Liver (tissue), 9 donors: Measurements from ENCODE around the gene RANBP3. TPM values are rescaled to one million over a fixed set of nuclear protein-coding genes. Genes with fewer than 3 reads are reported as not detected.

ENCODE experiments used
- DNase-seq: peaks from one replicate; pipeline ENCODE4 v3.0.0-alpha.2; 2017; ENCODE audit warnings: low spot score
- H3K27ac ChIP-seq, 2 donors: one replicate each; pipeline ENCODE4 v1.7.0; 2013; ENCODE audit warnings: inconsistent platforms in 2 of 2, low read length in 2 of 2, control low read depth in 1 of 2, low read depth in 1 of 2, mild to moderate bottlenecking in 1 of 2
- H3K27me3 ChIP-seq, 4 donors: one replicate each; pipeline versions ENCODE4 v1.6.1 to v1.7.0; 2013; ENCODE audit warnings: low read length in 3 of 4, inconsistent platforms in 1 of 4, mild to moderate bottlenecking in 1 of 4, moderate library complexity in 1 of 4; ENCODE audit not compliant: control insufficient read depth in 4 of 4, insufficient read depth in 4 of 4
- H3K36me3 ChIP-seq, 4 donors: one replicate each; pipeline versions ENCODE4 v1.6.1 to v1.7.0; 2013; ENCODE audit warnings: low read length in 3 of 4, mild to moderate bottlenecking in 3 of 4, low read depth in 1 of 4, moderate library complexity in 1 of 4; ENCODE audit not compliant: control insufficient read depth in 4 of 4, insufficient read depth in 3 of 4
- H3K4me1 ChIP-seq, 4 donors: one replicate each; pipeline versions ENCODE4 v1.6.1 to v1.7.0; 2013; ENCODE audit warnings: low read length in 3 of 4, mild to moderate bottlenecking in 3 of 4, moderate library complexity in 1 of 4; ENCODE audit not compliant: control insufficient read depth in 4 of 4, insufficient read depth in 4 of 4
- H3K4me3 ChIP-seq, 3 donors: one replicate each; pipeline versions ENCODE4 v1.6.1 to v1.7.0; 2013; ENCODE audit warnings: low read length in 3 of 3, control low read depth in 1 of 3, low read depth in 1 of 3, mild to moderate bottlenecking in 1 of 3
- H3K9ac ChIP-seq, 2 donors: one replicate each; pipeline ENCODE4 v1.7.0; 2013; ENCODE audit warnings: low read length in 2 of 2, mild to moderate bottlenecking in 2 of 2, moderate library complexity in 2 of 2, control low read depth in 1 of 2, low read depth in 1 of 2
- H3K9me3 ChIP-seq, 4 donors: one replicate each; pipeline versions ENCODE4 v1.6.1 to v1.7.0; 2013; ENCODE audit warnings: low read length in 3 of 4; ENCODE audit not compliant: control insufficient read depth in 4 of 4
- EGR1 ChIP-seq, 2 donors: IDR thresholded peaks; 2 replicates each; pipeline ENCODE4 v1.6.1; 2016 to 2018; ENCODE audit warnings: antibody characterized with exemption in 2 of 2, low read depth in 2 of 2
- FOXA1 ChIP-seq: IDR thresholded peaks from 2 replicates; pipeline ENCODE4 v1.6.1; 2016; ENCODE audit warnings: antibody characterized with exemption
- FOXA2 ChIP-seq: IDR thresholded peaks from 2 replicates; pipeline ENCODE4 v1.6.1; 2016; ENCODE audit warnings: antibody characterized with exemption
- GABPA ChIP-seq, 2 donors: IDR thresholded peaks in 1 of 2; conservative IDR thresholded peaks in 1 of 2; 2 replicates each; pipeline ENCODE4 v1.6.1; 2016; ENCODE audit warnings: antibody characterized with exemption in 2 of 2, mild to moderate bottlenecking in 1 of 2, moderate library complexity in 1 of 2
- HNF4A ChIP-seq, 2 donors: conservative IDR thresholded peaks; 2 replicates each; pipeline ENCODE4 v1.6.1; 2016; ENCODE audit warnings: antibody characterized with exemption in 2 of 2, mild to moderate bottlenecking in 2 of 2
- HNF4G ChIP-seq: IDR thresholded peaks from 2 replicates; pipeline ENCODE4 v1.6.1; 2016; ENCODE audit warnings: antibody characterized with exemption
- JUND ChIP-seq, 2 donors: IDR thresholded peaks; 2 replicates each; pipeline ENCODE4 v1.6.1; 2016; ENCODE audit warnings: antibody characterized with exemption in 2 of 2
- NR2F2 ChIP-seq: IDR thresholded peaks from 2 replicates; pipeline ENCODE4 v1.6.1; 2016; ENCODE audit warnings: antibody characterized with exemption
- RAD21 ChIP-seq, 2 donors: IDR thresholded peaks; 2 replicates each; pipeline ENCODE4 v1.6.1; 2016; ENCODE audit warnings: antibody characterized with exemption in 2 of 2, mild to moderate bottlenecking in 2 of 2
- RXRA ChIP-seq, 2 donors: IDR thresholded peaks; 2 replicates each; pipeline ENCODE4 v1.6.1; 2017 to 2018; ENCODE audit warnings: antibody characterized with exemption in 2 of 2, mild to moderate bottlenecking in 1 of 2
- SP1 ChIP-seq: IDR thresholded peaks from 2 replicates; pipeline ENCODE4 v1.6.1; 2018; ENCODE audit warnings: antibody characterized with exemption, mild to moderate bottlenecking
- TAF1 ChIP-seq: conservative IDR thresholded peaks from 2 replicates; pipeline ENCODE4 v1.6.1; 2016; ENCODE audit warnings: antibody characterized with exemption, mild to moderate bottlenecking
- YY1 ChIP-seq: IDR thresholded peaks from 2 replicates; pipeline ENCODE4 v1.6.1; 2016; ENCODE audit warnings: antibody characterized with exemption, mild to moderate bottlenecking
- WGBS: extraction: QIAGEN DNeasy Blood & Tissue Kit; methylation state at CpG from one replicate; pipeline ENCODE4 v1.1.7; 2013; 5-methylcytosine and 5-hydroxymethylcytosine counted together
- polyA plus RNA-seq, 2 donors: library from polyadenylated mRNA; stranded (reverse) in 1 of 2; unstranded in 1 of 2; fragments of 200-250 nt in 1 of 2; fragments of >200 nt in 1 of 2; fragmentation: Nextera tagmentation in 1 of 2; extraction: Ambion mirVana in 1 of 2; gene quantifications; one replicate each; pipeline versions ENCODE4 v1.2.1 to v1.2.3, GENCODE V29; 2013 to 2015
- total RNA-seq, 2 donors: library from RNA; depleted of rRNA; stranded (reverse); fragments of >200 nt; gene quantifications; one replicate each; pipeline ENCODE4 v1.2.3, GENCODE V29; 2014
- TF ChIP-seq, protein P1 (sequence below): IDR thresholded peaks from 2 replicates; pipeline ENCODE4 v1.6.1; 2016; ENCODE audit warnings: antibody characterized with exemption, mild to moderate bottlenecking
- TF ChIP-seq, protein P2 (sequence below): fragments of 150-350 bp; IDR thresholded peaks from 2 replicates; pipeline ENCODE4 v1.5.1; 2017; ENCODE audit warnings: improper control_type of control experiment, low read depth, low read length; ENCODE audit not compliant: missing input control
- TF ChIP-seq, protein P3 (sequence below): IDR thresholded peaks from 2 replicates; pipeline ENCODE4 v1.6.1; 2016; ENCODE audit warnings: antibody characterized with exemption
- donor health status: healthy.
- donor health status: healthy.
- donor health status: healthy.
- donor health status: healthy.
- donor health status: healthy.

RANBP3 gene
- total and polyA plus RNA-seq, 4 donors = 10.0 to 23.3 (median 20.7) TPM

DNA sequence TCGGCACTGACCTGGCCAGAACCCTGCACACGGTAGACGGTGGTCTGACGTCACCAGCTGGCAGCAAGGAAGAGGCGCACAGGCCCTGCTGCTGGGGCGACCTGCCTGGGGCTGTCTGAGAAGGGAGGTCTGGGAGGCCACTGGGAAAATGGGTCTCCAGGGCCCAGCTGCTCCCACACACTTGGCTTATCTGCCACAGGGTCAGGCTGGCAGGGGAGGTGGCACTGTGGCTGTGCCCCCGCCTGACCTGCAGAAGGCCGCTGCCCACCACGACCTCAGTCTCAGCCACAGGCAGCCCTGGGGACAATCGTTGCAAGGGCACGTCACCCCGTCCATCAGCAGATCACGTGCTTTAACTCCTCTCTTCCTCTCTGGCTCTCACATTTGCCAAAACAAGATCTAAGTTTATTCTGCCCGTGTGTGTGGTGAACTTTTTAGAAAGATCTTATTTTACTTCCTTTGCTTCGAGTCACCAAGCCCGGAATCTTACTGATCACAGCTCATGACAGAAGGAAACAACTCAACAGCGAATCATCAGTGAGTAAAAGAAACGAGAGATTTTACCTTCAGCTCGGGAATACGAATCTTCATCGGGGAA, 45.2 kb upstream of the RANBP3 start:
- Histone ChIP-seq H3K4me1 (peaks cover 5 to 32% (median 19%) of the 10 kb centered on the region in 4 donors), H3K27me3 (no peaks in the 10 kb centered on the region), H3K9me3 (no peaks in the 10 kb centered on the region), H3K4me3 (no peak overlapping the region), H3K27ac (peak overlapping the region; percentile 8 to 47), H3K9ac (no peak overlapping the region), H3K36me3 (no peaks in the 10 kb centered on the region)
- TF ChIP-seq FOXA1 = no peak
- no peak for TF ChIP-seq HNF4A (conservative IDR thresholded peaks at IDR 0.05)
- TF ChIP-seq NR2F2 = peak; percentile 16
- DNase-seq = no peak
- 73% methylated on average over 21 of the region's 21 CpGs for WGBS

DNA sequence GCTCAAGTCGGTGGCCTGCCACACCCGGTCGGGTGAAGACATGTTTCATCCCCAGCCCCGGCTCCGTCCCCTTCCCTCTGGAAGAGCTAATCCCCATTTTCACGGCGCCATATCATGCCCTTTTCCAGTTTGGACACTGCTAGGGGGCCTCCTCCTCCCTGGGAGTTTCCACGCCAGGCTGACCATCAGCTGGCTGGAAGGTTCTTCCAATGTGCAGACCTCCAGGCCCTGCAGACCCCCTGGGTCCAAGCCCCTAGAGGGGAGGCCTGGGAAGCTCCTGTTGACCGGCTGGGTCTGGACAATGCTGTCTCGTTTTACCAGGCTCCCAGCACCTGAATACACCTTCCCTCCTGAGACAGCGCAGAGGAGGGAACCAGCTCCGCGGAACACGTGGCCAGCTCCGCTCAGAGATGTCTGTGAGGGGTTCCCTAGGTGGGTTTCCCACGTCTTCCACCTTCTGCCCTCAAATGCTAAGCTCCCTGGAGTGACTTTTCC, 44.7 kb upstream of the RANBP3 start:
- TF ChIP-seq GABPA (IDR thresholded peaks at IDR 0.05 in 1 of 2, conservative IDR thresholded peaks at IDR 0.05 in 1 of 2) = no peak
- no peak for TF ChIP-seq RXRA (IDR thresholded peaks at IDR 0.05)
- TF ChIP-seq EGR1 (IDR thresholded peaks at IDR 0.05; ENCODE audit: low read depth in 2 of 2) = no peak
- TF ChIP-seq, protein P1, sequence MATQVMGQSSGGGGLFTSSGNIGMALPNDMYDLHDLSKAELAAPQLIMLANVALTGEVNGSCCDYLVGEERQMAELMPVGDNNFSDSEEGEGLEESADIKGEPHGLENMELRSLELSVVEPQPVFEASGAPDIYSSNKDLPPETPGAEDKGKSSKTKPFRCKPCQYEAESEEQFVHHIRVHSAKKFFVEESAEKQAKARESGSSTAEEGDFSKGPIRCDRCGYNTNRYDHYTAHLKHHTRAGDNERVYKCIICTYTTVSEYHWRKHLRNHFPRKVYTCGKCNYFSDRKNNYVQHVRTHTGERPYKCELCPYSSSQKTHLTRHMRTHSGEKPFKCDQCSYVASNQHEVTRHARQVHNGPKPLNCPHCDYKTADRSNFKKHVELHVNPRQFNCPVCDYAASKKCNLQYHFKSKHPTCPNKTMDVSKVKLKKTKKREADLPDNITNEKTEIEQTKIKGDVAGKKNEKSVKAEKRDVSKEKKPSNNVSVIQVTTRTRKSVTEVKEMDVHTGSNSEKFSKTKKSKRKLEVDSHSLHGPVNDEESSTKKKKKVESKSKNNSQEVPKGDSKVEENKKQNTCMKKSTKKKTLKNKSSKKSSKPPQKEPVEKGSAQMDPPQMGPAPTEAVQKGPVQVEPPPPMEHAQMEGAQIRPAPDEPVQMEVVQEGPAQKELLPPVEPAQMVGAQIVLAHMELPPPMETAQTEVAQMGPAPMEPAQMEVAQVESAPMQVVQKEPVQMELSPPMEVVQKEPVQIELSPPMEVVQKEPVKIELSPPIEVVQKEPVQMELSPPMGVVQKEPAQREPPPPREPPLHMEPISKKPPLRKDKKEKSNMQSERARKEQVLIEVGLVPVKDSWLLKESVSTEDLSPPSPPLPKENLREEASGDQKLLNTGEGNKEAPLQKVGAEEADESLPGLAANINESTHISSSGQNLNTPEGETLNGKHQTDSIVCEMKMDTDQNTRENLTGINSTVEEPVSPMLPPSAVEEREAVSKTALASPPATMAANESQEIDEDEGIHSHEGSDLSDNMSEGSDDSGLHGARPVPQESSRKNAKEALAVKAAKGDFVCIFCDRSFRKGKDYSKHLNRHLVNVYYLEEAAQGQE = no peak
- no peak for TF ChIP-seq RAD21 (IDR thresholded peaks at IDR 0.05)
- no peak for TF ChIP-seq JUND (IDR thresholded peaks at IDR 0.05)
- TF ChIP-seq YY1 = no peak
- TF ChIP-seq FOXA1 = no peak
- no peak for TF ChIP-seq SP1
- TF ChIP-seq TAF1 = no peak
- TF ChIP-seq HNF4A (conservative IDR thresholded peaks at IDR 0.05) = no peak
- no peak overlapping the region for H3K9ac ChIP-seq
- no peaks in the 10 kb centered on the region for H3K36me3 ChIP-seq
- peaks cover 5 to 32% (median 19%) of the 10 kb centered on the region in 4 donors for H3K4me1 ChIP-seq
- no peak for DNase-seq
- peak overlapping the region in 1 of 2 donors; percentile 8 for H3K27ac ChIP-seq
- WGBS = 76% methylated on average over 16 of the region's 16 CpGs
- no peak overlapping the region for H3K4me3 ChIP-seq
- H3K9me3 ChIP-seq = no peaks in the 10 kb centered on the region
- no peaks in the 10 kb centered on the region for H3K27me3 ChIP-seq

DNA sequence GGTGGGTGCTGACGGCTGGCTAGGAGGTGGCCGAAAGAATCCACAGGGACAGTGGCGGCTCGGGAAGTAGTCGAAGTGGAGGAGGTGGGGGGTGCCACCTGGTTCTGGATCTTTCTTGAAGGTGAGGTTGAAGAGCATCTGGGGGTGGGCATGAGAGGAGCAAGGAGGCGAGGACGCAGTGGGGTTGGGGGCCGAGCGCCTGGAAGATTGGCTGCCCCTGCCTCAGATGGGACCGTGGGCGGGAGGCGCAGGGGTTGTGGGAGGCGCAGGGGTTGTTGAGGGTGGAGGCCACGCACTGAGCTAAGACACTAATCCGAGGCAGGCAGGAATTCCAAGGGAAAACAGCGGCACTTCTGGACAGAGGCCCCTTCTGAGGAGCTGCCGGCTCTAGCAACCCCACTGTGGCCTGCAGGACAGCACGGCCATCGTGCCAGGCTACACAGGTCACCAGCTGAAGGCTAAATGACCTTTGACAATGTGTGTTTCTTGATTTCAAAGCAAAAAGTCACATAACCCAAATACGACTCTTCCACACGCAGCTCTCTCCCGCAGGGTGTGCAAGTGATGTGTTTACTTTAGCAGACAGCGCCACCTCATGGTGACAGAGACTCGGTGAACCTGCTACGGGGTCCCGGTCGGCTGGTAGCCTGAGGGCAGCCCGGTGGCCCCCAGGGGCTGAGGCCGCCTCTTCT, 44.1 kb upstream of the RANBP3 start:
- no peaks in the 10 kb centered on the region for H3K36me3 ChIP-seq
- H3K4me1 ChIP-seq = peaks cover 5 to 32% (median 19%) of the 10 kb centered on the region in 4 donors
- no peak overlapping the region for H3K9ac ChIP-seq
- TF ChIP-seq HNF4A (conservative IDR thresholded peaks at IDR 0.05) = peak; percentile 53 to 64
- peak; percentile 14 for TF ChIP-seq HNF4G
- no peak for TF ChIP-seq GABPA (IDR thresholded peaks at IDR 0.05 in 1 of 2, conservative IDR thresholded peaks at IDR 0.05 in 1 of 2)
- TF ChIP-seq RXRA (IDR thresholded peaks at IDR 0.05) = peak; percentile 68 to 74
- TF ChIP-seq FOXA1 = peak; percentile 69
- TF ChIP-seq YY1 = peak; percentile 56
- TF ChIP-seq SP1 = peak; percentile 61
- TF ChIP-seq, protein P1 = peak; percentile 53
- no peak for TF ChIP-seq EGR1 (IDR thresholded peaks at IDR 0.05; ENCODE audit: low read depth in 2 of 2)
- peak; percentile 92 to 95 for TF ChIP-seq RAD21 (IDR thresholded peaks at IDR 0.05)
- TF ChIP-seq, protein P2, sequence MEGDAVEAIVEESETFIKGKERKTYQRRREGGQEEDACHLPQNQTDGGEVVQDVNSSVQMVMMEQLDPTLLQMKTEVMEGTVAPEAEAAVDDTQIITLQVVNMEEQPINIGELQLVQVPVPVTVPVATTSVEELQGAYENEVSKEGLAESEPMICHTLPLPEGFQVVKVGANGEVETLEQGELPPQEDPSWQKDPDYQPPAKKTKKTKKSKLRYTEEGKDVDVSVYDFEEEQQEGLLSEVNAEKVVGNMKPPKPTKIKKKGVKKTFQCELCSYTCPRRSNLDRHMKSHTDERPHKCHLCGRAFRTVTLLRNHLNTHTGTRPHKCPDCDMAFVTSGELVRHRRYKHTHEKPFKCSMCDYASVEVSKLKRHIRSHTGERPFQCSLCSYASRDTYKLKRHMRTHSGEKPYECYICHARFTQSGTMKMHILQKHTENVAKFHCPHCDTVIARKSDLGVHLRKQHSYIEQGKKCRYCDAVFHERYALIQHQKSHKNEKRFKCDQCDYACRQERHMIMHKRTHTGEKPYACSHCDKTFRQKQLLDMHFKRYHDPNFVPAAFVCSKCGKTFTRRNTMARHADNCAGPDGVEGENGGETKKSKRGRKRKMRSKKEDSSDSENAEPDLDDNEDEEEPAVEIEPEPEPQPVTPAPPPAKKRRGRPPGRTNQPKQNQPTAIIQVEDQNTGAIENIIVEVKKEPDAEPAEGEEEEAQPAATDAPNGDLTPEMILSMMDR = peak; percentile 86
- peak; percentile 69 for TF ChIP-seq NR2F2
- no peak for TF ChIP-seq TAF1
- TF ChIP-seq FOXA2 = peak; percentile 73
- TF ChIP-seq, protein P3, sequence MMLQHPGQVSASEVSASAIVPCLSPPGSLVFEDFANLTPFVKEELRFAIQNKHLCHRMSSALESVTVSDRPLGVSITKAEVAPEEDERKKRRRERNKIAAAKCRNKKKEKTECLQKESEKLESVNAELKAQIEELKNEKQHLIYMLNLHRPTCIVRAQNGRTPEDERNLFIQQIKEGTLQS = no peak

More for the DNA sequence above, 44.1 kb upstream of the RANBP3 start:
- Histone ChIP-seq H3K9me3 (no peaks in the 10 kb centered on the region), H3K27ac (peak overlapping the region in 1 of 2 donors; percentile 28), H3K27me3 (no peaks in the 10 kb centered on the region), H3K4me3 (no peak overlapping the region)
- peak; percentile 80 for DNase-seq
- WGBS = 50% methylated on average over 29 of the region's 29 CpGs
